Caco-2 (cell line): ENCODE measurements around the gene CXCR4. TPM values are rescaled to one million over a fixed set of nuclear protein-coding genes. Genes with fewer than 3 reads are reported as not detected.

Experiments
- BruUV-seq: library from RNA; stranded (reverse); fragments of 400-500 nt; replicated peaks from 2 replicates; lab custom pipeline; 2021; lab: Mats Ljungman, UMichigan
- CTCF ChIA-PET: fragments of 300-600 bp; sonication (Branson Sonifier 250); formaldehyde crosslinking; loops from one replicate; lab custom pipeline; 2022; ENCODE audit warnings: antibody characterized with exemption; lab: Charles Lee
- POLR2A ChIA-PET: fragments of 300-600 bp; sonication (Branson Sonifier 250); formaldehyde crosslinking; loops from one replicate; lab custom pipeline; 2022; ENCODE audit warnings: antibody characterized with exemption; lab: Charles Lee
- DNase-seq, 2 experiments: peaks; one replicate each; pipeline versions ENCODE4 v3.0.0 to v3.0.0-alpha.2; 2020 to 2022
- H3K27me3 ChIP-seq: replicated peaks from 2 replicates; pipeline ENCODE4 v1.6.0; 2011; ENCODE audit warnings: low read length; ENCODE audit not compliant: control insufficient read depth, insufficient read depth
- H3K36me3 ChIP-seq: 2 replicates; pipeline ENCODE4 v1.5.1; 2011; ENCODE audit warnings: low read length; ENCODE audit not compliant: control insufficient read depth, insufficient read depth
- H3K4me1 ChIP-seq: fragments of 250-450 bp; sonication (Bioruptor Pico); 2 replicates; pipeline ENCODE4 v1.5.1; 2020; ENCODE audit warnings: mild to moderate bottlenecking
- H3K4me3 ChIP-seq: 2 replicates; pipeline ENCODE4 v1.5.1; 2011; ENCODE audit warnings: low read depth, mild to moderate bottlenecking, control low read depth, low read length
- H3K9me3 ChIP-seq: fragments of 250-450 bp; sonication (Bioruptor Pico); 2 replicates; pipeline ENCODE4 v1.5.1; 2020; ENCODE audit warnings: mild to moderate bottlenecking, moderate library complexity
- H3K27ac Mint-ChIP-seq: one replicate; pipeline ENCODE4 v1.8.0; 2022; ENCODE audit warnings: mixed read lengths; ENCODE audit not compliant: unreplicated experiment
- H3K27me3 Mint-ChIP-seq: one replicate; pipeline ENCODE4 v1.8.0; 2022; ENCODE audit warnings: mixed read lengths; ENCODE audit not compliant: insufficient read depth, unreplicated experiment
- H3K36me3 Mint-ChIP-seq: one replicate; pipeline ENCODE4 v1.8.0; 2022; ENCODE audit warnings: mild to moderate bottlenecking, mixed read lengths; ENCODE audit not compliant: insufficient read depth, unreplicated experiment
- H3K4me1 Mint-ChIP-seq: one replicate; pipeline ENCODE4 v1.8.0; 2022; ENCODE audit warnings: low read depth, mixed read lengths; ENCODE audit not compliant: unreplicated experiment
- H3K4me3 Mint-ChIP-seq: one replicate; pipeline ENCODE4 v1.8.0; 2022; ENCODE audit warnings: mild to moderate bottlenecking, moderate library complexity, mixed read lengths; ENCODE audit not compliant: unreplicated experiment
- H3K9me3 Mint-ChIP-seq: one replicate; pipeline ENCODE4 v1.8.0; 2022; ENCODE audit warnings: mixed read lengths; ENCODE audit not compliant: unreplicated experiment
- CTCF ChIP-seq, 2 experiments: fragments of 200-600 bp in 1 of 2; IDR thresholded peaks; 1 replicate in 1 of 2; 2 replicates in 1 of 2; pipeline versions ENCODE4 v1.5.1 to v1.8.0; 2011 to 2022; ENCODE audit warnings: antibody characterized with exemption in 1 of 2, control low read depth in 1 of 2, inconsistent platforms in 1 of 2, low read depth in 1 of 2, low read length in 1 of 2, mild to moderate bottlenecking in 1 of 2, moderate library complexity in 1 of 2; ENCODE audit not compliant: insufficient read depth in 1 of 2, severe bottlenecking in 1 of 2, unreplicated experiment in 1 of 2
- intact Hi-C: fragments of 100-400 bp; cut with micrococcal nuclease; formaldehyde crosslinking; loops from one replicate; pipeline ENCODE4 v1.10.0; 2022; ENCODE audit not compliant: unreplicated experiment
- total RNA-seq: library from RNA; stranded (reverse); gene quantifications from 2 replicates; pipeline ENCODE4 v1.2.3, GENCODE V29; 2022

CXCR4 gene
- total RNA-seq, 1 experiment from 2014 or later, result 1.4 TPM

GRCh38 chr2:136134126-136134525, 16.2 kb upstream of the CXCR4 start:
- BruUV-seq, result no TSS peak
- Mint-ChIP-seq H3K27ac (no peak overlapping the region), H3K27me3 (peaks cover 4% of the 10 kb centered on the region), H3K4me1 (peaks cover 3% of the 10 kb centered on the region), H3K36me3 (no peaks in the 10 kb centered on the region), H3K4me3 (no peak overlapping the region), H3K9me3 (no peaks in the 10 kb centered on the region)
- ChIA-PET POLR2A (no interaction called here), CTCF (no interaction called here)
- H3K4me1 ChIP-seq, result no peaks in the 10 kb centered on the region
- no peak for DNase-seq
- TF ChIP-seq CTCF (IDR thresholded peaks at IDR 0.05; ENCODE audit: insufficient read depth in 1 of 2, low read depth in 1 of 2, low read length in 1 of 2, severe bottlenecking in 1 of 2, unreplicated experiment in 1 of 2), result no peak
- no peak overlapping the region for H3K4me3 ChIP-seq
- H3K27me3 ChIP-seq, result no peaks in the 10 kb centered on the region
- no peaks in the 10 kb centered on the region for H3K9me3 ChIP-seq
- no peaks in the 10 kb centered on the region for H3K36me3 ChIP-seq
- intact Hi-C loops, result no loop called here

GRCh38 chr2:136133586-136133985, 15.6 kb upstream of the CXCR4 start:
- peaks cover 2% of the 10 kb centered on the region for H3K27me3 Mint-ChIP-seq
- intact Hi-C loops, result no loop called here
- peaks cover 9% of the 10 kb centered on the region for H3K4me1 Mint-ChIP-seq
- Histone ChIP-seq H3K27me3 (no peaks in the 10 kb centered on the region), H3K36me3 (no peaks in the 10 kb centered on the region), H3K4me1 (no peaks in the 10 kb centered on the region), H3K9me3 (no peaks in the 10 kb centered on the region), H3K4me3 (no peak overlapping the region)
- no peak for DNase-seq
- no peaks in the 10 kb centered on the region for H3K36me3 Mint-ChIP-seq
- H3K9me3 Mint-ChIP-seq, result no peaks in the 10 kb centered on the region
- TF ChIP-seq CTCF (IDR thresholded peaks at IDR 0.05; ENCODE audit: insufficient read depth in 1 of 2, low read depth in 1 of 2, low read length in 1 of 2, severe bottlenecking in 1 of 2, unreplicated experiment in 1 of 2), result no peak
- no peak overlapping the region for H3K4me3 Mint-ChIP-seq
- no TSS peak for BruUV-seq
- ChIA-PET CTCF (no interaction called here), POLR2A (no interaction called here)
- no peak overlapping the region for H3K27ac Mint-ChIP-seq

- no peak overlapping the region for H3K4me3 Mint-ChIP-seq
- CTCF ChIA-PET, result no interaction called here
- TF ChIP-seq CTCF (IDR thresholded peaks at IDR 0.05; ENCODE audit: insufficient read depth in 1 of 2, low read depth in 1 of 2, low read length in 1 of 2, severe bottlenecking in 1 of 2, unreplicated experiment in 1 of 2), result no peak
- peaks cover 10% of the 10 kb centered on the region for H3K4me1 Mint-ChIP-seq
- H3K36me3 Mint-ChIP-seq, result no peaks in the 10 kb centered on the region
- POLR2A ChIA-PET, result no interaction called here
- Histone ChIP-seq H3K36me3 (no peaks in the 10 kb centered on the region), H3K27me3 (no peaks in the 10 kb centered on the region), H3K9me3 (no peaks in the 10 kb centered on the region), H3K4me1 (no peaks in the 10 kb centered on the region), H3K4me3 (no peak overlapping the region)
- H3K27me3 Mint-ChIP-seq, result no peaks in the 10 kb centered on the region
- DNase-seq, result no peak
- no peaks in the 10 kb centered on the region for H3K9me3 Mint-ChIP-seq
- intact Hi-C loops, result no loop called here
- no TSS peak for BruUV-seq
- no peak overlapping the region for H3K27ac Mint-ChIP-seq
These were observed 15.2 kb upstream of the CXCR4 start for GRCh38 chr2:136133176-136133575.
